Colonic mucosa (tissue), 4 donors: ENCODE data around the gene TBCC. TPM values are rescaled to one million over a fixed set of nuclear protein-coding genes. Genes with fewer than 3 reads are reported as not detected.

Experiments
- DNase-seq: peaks from one replicate; pipeline ENCODE4 v3.0.0-alpha.2; 2020
- H3K27ac ChIP-seq: fragments of 200-600 bp; one replicate; pipeline ENCODE4 v1.8.0; 2021
- H3K27me3 ChIP-seq: fragments of 200-600 bp; one replicate; pipeline ENCODE4 v1.8.0; 2021
- H3K36me3 ChIP-seq: fragments of 200-600 bp; one replicate; pipeline ENCODE4 v1.8.0; 2021
- H3K4me1 ChIP-seq: fragments of 200-600 bp; one replicate; pipeline ENCODE4 v1.8.0; 2021; ENCODE audit warnings: mild to moderate bottlenecking
- H3K4me3 ChIP-seq: fragments of 200-600 bp; one replicate; pipeline ENCODE4 v1.8.0; 2021
- H3K9ac ChIP-seq, 2 donors: one replicate each; pipeline ENCODE4 v1.7.0; 2013; ENCODE audit warnings: control low read depth in 2 of 2, low read depth in 2 of 2, low read length in 2 of 2
- H3K9me3 ChIP-seq: fragments of 200-600 bp; one replicate; pipeline ENCODE4 v1.8.0; 2021
- CTCF ChIP-seq: fragments of 200-600 bp; IDR thresholded peaks from one replicate; pipeline ENCODE4 v1.8.0; 2022; ENCODE audit warnings: antibody characterized with exemption, mild to moderate bottlenecking
- intact Hi-C: fragments of 100-400 bp; cut with DNase I; formaldehyde crosslinking; loops from one replicate; pipeline ENCODE4 v1.14.1; 2022
- total RNA-seq, 2 donors: library from RNA; stranded (reverse); fragmentation: NEBNext Ultra II Directional in 1 of 2; extraction: Animal tissue kit (Norgen Biotek cat#: 25700) in 1 of 2; gene quantifications; one replicate each; pipeline ENCODE4 v1.2.1, GENCODE V29; 2021
- donor health status: healthy.
- donor health status: DM: no; HTN: no; CAD: no.
- donor health status: DM: no; HTN: no; CAD: no.

Gene TBCC
- total RNA-seq, 2 donors from 2014 or later, result 24.2 to 24.8 TPM

DNA sequence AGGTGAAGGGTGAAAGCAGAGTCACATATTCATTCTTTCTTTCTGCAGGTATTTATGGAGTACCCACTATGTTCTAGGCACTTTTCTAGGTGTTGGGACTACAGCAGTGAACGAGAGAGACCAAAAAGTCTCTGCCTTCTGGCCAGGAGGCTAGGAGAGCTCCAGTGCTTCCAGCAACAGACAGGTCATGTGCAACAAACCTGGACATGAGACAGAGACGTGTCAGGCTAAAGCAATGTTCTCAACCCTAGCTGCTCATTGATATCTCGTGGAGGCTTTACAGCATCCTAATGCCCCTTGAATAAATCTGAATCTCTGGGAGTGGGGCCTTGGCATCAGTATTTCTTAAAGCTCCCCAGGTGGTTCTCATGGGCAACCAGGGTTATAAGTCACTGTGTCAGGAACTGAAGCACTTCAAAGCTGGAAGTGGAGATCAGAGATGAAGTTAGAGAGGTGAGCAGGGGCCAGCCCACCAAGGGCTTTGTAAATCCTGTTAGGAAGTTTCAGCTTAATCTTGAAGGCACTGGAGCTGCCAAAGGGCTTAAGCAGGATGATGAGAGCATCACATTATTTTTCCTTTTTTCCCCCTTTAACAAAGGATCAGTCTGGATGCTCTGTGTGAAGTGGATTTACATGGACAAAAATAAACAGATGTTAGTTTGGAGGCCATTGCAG is 13.0 kb upstream of the TBCC start:
- Histone ChIP-seq H3K27ac (no peak overlapping the region), H3K4me3 (no peak overlapping the region), H3K4me1 (peaks cover 4% of the 10 kb centered on the region), H3K36me3 (no peaks in the 10 kb centered on the region), H3K9me3 (no peaks in the 10 kb centered on the region), H3K27me3 (no peaks in the 10 kb centered on the region), H3K9ac (no peak overlapping the region)
- DNase-seq, result no peak
- no peak for TF ChIP-seq CTCF
- intact Hi-C loops, result no loop called here

DNA sequence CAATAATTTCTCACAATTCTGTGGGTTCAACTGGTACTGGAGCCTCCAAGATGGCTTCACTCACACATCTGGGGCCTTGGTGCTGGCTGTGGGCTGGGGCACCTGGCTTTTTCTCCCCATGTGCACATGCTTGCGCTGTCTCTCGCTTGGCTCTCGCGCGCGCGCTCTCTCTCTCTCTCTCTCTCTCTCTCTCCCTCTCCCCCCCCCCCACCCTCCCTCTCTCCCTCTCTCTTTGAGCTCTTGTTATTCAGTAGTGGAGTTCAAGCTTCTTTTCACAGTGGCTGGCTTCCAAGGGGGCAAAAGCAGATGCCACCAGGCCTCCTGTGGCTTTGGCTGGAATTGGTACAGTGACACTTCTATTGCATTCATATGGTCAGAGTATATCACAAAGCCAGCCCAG is 10.8 kb upstream of the TBCC start:
- intact Hi-C loops, result no loop called here
- no peaks in the 10 kb centered on the region for H3K27me3 ChIP-seq
- no peak overlapping the region for H3K4me3 ChIP-seq
- no peaks in the 10 kb centered on the region for H3K4me1 ChIP-seq
- H3K36me3 ChIP-seq, result no peaks in the 10 kb centered on the region
- no peak overlapping the region for H3K9ac ChIP-seq
- no peaks in the 10 kb centered on the region for H3K9me3 ChIP-seq
- H3K27ac ChIP-seq, result no peak overlapping the region
- no peak for TF ChIP-seq CTCF
- no peak for DNase-seq

GRCh38 chr6:42754759-42755158 is 8.9 kb upstream of the TBCC start:
- no peak overlapping the region for H3K9ac ChIP-seq
- no peaks in the 10 kb centered on the region for H3K27me3 ChIP-seq
- no peaks in the 10 kb centered on the region for H3K9me3 ChIP-seq
- intact Hi-C loops, result no loop called here
- no peak overlapping the region for H3K4me3 ChIP-seq
- H3K27ac ChIP-seq, result no peak overlapping the region
- no peaks in the 10 kb centered on the region for H3K4me1 ChIP-seq
- DNase-seq, result no peak
- TF ChIP-seq CTCF, result no peak
- no peaks in the 10 kb centered on the region for H3K36me3 ChIP-seq

DNA sequence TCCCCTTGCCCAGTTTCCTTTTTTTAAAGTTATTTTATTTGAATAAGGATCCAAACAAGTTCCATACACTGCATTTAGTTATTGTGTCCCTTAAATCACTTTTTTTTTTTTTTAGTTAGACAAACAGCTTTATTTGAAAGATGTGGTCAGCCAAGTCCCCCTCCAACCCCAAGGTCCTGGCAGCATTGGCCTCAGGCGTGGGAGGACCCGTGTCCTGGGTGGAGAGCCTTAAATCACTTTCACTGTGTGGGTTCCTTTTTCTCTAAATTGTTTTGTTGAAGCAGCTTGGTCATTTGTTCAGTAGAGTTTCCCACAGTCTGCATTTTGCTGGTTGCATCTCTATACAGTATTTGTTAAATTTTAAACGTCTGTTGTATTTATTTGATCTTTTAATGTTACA is 5.2 kb upstream of the TBCC start:
- no peak overlapping the region for H3K27ac ChIP-seq
- TF ChIP-seq CTCF, result no peak
- no peak for DNase-seq
- H3K27me3 ChIP-seq, result no peaks in the 10 kb centered on the region
- H3K9me3 ChIP-seq, result no peaks in the 10 kb centered on the region
- no peaks in the 10 kb centered on the region for H3K4me1 ChIP-seq
- H3K4me3 ChIP-seq, result no peak overlapping the region
- no peak overlapping the region for H3K9ac ChIP-seq
- intact Hi-C loops, result no loop called here
- H3K36me3 ChIP-seq, result no peaks in the 10 kb centered on the region

GRCh38 chr6:42748203-42748898 is 2.4 kb upstream of the TBCC start:
- intact Hi-C loops, result loop anchor here (5.0 kb wide), 1 partner anchor 39 kb away; no protein-coding TSS in a partner anchor
- Histone ChIP-seq H3K27ac (no peak overlapping the region), H3K9me3 (no peaks in the 10 kb centered on the region), H3K4me3 (no peak overlapping the region), H3K27me3 (no peaks in the 10 kb centered on the region), H3K4me1 (peaks cover 5% of the 10 kb centered on the region), H3K9ac (peak overlapping the region in 1 of 2 donors; percentile 28), H3K36me3 (no peaks in the 10 kb centered on the region)
- DNase-seq, result no peak
- no peak for TF ChIP-seq CTCF
